NCI-H774 (cell line): ENCODE results near the gene BAX.

Source experiments
- DNase-seq: peaks from one replicate; lab custom pipeline; 2025; lab: John Stamatoyannopoulos, UW

BAX gene

DNA sequence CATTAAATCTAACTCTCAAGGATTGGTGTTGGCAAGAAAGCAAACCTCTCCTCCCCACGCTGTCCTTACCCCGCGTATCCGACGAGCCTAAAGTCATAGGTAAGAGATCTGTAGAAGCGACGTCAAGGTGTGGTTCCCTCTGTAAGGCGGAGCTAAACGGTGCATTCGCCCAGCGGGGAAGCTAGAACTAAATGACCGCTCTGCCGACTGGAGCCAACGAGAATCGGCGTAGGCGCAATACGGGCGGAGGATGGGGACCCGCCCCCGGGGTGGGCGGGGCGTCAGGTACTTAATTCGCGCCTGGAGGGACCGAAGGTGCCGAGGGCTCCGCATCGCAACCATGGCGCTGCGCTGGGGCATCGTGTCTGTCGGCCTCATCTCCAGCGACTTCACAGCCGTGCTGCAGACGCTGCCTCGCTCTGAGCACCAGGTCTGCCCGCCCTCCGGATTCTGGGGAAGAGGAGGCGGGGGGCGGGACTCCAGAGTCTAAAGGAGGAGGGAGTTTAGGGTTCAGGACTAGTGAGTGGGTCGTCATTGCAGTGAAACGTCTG lies 21.2 kb upstream of the BAX start, which contains the start of gene DHDH:
Gene DHDH (plus strand): TSS at position 318 of the 551 bp plus-strand sequence. CDS start 23 bp downstream, at position 341.
- DNase-seq: peak; percentile 90

DNA sequence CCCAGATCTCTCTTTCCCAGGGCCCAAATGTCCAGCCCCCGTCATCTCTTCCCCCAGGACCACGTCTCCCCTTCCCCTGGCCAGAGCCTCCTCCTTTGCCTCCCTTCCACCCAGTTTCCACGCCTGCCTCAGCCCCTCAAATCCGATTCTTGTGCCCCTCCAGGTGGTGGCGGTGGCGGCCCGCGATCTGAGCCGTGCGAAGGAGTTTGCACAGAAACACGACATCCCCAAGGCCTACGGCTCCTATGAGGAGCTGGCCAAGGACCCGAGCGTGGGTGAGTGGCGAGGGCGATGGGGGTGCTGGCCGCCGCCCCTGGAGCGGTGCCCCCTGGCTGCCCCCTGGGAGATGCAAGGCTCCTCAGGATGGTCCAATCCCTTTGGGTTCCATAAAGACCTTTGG lies 19.8 kb upstream of the BAX start:
- DNase-seq: no peak

DNA sequence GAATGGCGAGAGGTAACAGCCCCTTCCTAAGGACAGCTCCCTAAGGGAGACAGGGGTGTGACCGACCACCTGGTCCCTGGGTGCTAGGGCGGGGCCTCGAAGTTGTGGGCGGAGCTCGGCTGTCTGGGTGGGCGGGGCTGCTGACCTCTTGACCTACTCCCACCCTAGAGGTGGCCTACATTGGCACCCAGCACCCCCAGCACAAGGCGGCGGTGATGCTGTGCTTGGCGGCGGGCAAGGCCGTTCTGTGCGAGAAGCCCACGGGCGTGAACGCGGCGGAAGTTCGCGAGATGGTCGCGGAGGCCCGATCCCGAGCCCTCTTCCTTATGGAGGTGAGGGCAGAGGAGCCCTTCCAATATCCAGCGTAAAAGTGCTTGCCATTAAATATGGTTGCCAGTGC lies 18.8 kb upstream of the BAX start:
- DNase-seq: no peak

DNA sequence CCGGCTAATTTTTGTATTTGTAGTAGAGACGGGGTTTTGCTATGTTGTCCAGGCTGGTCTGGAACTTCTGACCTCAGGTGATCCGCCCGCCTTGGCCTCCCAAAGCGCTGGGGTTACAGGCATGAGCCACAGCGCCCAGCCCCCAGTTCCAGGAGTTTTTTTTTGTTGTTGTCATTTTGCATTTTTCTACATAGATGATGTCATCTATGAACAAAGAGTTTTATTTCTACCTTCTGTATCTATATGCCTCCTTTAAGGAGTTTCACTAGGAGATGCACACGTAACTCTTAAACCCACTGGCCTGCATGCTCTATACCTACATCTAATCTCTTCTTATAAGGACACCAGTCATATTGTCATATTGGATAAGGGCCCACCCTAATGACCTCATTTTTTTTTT lies 16.4 kb upstream of the BAX start:
- no peak for DNase-seq

DNA sequence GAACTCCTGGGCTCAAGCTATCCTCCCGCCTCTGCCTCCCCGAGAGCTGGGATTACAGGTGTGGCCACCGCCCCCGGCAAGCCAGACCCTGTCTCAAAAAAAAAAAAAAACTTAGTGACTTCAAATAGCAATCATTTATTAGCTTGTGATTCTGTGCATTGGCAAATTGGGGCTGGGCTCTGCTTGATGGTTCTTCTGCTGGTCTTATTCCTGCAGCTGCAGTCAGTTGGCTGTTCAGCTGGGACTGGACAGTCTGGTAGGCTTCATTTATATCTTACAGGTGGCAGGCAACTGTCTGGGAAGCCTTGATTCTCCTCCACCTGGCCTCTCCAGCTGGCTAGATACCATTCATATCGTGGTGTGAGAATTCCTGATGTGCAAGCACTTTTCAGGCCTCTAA lies 13.8 kb upstream of the BAX start:
- no peak for DNase-seq

DNA sequence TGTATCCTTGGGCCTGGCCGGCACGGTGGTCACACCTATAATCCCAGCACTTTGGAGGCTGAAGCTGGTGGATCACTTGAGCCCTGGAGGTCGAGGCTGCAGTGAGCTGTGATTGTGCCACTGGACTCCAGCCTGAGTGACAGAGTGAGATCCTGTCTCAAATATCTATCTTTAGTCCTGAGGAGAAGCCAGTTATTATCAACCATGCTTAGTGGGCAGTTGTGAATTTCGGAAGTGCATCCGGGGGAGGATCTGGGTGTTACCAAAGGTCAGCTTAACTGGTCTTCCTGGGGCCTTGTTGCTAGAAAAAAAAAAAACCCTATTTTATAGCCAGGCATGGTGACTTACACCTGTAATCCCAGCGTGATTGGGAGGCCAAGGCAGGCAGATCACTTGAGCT lies 11.6 kb upstream of the BAX start:
- DNase-seq: no peak

DNA sequence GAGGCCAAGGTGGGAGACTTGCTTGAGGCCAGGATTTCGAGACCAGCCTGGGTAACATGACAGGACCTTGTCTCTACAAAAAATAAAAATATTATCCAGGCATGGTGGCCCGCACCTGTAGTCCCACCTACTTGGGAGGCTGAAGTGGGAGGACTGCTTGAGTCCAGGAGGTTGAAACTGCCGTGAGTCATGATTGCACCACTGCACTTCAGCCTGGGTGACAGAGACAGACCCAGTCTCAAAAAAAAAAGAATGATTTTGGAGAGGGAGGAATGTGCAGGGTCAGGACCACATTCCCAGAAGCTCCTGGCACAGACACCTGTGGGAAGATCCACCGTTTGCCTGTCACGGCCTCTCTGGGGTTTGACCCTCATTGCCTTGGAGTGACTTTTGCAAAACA lies 9.3 kb upstream of the BAX start:
- no peak for DNase-seq

DNA sequence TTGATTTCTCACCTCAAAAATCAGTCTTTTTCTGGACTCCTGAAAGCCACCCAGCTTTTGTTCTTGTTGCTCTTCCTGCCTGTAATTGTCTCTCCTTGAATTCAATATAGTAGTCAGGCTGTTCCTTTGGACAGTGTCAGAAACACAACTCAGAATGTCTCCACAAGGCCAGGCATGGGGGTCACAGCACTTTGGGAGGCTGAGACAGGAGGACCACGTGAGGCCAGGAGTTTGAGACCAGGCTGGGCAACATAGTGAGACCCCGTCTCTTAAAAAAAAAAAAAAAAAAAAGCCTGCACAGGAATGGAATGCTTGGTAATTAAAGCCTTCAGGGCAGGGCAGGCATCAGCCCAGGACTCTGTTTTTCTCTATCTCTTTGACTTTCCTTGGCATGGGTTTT lies 8.9 kb upstream of the BAX start:
- DNase-seq: no peak

DNA sequence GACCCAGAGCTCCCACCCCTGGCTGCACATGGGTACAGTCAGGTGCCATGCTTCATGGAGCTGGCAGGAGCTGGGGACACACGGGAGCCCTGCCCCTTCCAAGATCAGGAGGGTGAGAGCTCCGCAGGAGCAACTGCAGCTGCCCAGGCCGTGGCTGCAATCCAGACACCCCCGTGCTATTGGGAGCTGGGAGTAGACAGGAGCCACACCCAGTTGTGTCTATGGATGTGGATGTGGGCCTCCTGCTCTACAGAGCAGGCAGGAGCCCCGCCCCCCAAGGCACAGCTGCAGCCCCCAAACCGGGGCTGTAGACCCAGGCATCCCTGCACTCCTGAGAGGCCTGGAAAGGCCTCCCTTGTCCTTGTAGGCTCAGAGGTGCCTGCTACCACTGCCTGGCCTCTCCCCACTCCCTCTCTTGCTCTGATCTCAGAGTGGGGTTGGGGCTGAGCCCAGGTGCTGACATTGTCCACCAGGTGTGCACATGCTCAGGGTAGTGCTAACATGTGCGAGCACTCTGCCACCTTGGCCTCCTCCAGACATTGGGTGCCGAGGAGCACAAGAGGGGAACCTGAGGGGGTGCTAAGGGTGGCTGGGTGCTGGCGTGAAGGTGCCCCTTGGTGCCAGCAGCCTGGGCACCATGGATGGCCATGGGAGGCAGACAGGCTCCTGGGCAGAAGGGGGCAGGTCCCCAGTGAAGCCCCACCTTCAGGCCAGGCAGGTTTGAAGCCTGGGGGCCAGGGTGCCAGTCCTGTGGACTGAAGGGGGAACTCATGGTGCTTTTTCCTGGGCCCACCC lies 8.0 kb upstream of the BAX start:
- DNase-seq: no peak

DNA sequence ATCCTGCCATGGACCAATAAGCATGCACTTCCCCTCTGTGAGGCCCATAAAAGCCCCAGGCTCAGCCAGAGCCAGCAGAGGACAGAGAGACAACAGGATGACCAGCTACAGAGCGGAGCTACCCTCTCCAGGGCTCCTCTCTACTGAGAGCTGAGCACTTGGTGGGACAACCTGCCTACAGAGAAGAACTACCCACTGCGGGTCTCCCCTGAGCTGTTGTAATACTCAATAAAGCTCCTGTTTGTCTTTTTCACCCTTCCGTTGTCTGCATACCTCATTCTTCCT lies 7.5 kb upstream of the BAX start:
- DNase-seq: no peak

DNA sequence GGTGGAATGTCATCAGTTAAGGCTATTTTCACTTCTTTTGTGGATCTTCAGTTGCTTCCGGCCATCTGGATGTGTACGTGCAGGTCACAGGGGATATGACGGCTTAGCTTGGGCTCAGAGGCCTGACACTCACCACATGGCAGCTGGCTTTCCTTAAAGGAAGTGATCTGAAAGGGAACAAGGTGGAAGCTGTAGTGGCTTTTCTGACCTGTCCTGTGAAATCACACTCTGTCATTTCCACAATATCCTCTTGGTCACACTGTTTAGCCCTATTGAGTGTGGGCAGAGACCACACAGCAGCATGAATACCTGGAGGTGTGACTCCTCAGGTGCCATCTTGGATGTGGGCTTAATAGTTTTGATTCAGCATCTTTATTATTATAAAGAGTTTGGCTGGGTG lies 4.5 kb upstream of the BAX start:
- no peak for DNase-seq

DNA sequence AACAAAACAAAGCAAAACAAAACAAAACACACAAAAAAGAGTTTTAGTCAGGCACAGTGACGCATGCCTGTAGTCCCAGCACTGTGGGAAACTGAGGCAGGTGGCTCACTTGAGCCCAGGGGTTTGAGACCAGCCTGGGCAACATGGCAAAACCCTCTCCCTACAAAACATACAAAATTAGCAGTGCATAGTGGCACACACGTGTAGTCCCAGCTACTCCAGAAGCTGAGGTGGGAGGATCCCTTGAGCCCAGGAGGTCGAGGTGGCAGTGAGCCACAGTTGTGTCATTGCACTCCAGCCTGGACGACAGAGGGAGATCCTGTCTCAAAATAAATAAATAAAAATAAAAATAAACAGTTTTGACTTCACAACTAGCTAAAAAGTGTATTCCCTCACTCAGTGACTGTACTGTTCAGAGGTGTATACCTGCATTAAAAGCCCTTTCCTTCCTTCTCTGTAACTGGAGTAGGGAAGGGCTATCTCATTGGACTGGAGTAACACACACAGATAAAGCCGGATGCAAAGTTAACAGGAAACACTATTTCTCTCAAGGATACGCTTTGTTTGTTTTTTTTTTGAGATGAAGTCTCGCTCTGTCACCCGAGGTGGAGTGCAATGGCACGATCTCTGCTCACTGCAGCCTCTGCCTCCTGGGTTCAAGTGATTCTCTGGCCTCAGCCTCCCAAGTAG lies 3.7 kb upstream of the BAX start:
- no peak for DNase-seq

DNA sequence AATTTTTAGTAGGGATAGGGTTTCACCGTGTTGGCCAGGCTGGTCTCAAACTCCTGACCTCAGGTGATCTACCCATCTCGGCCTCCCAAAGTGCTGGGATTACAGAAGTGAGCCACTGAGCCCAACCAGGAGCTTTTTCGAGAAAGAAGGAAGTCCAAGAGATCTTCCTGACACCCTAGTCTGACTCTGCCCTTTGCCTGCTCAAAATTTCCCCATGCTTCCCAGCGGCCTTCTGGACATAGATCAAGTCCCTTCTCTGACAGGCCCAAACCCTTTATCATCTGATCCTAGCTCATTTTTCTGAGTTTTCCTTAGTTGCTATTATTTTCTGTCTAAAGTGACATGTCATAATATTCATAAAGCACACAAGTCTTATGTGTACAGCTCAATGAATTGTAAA lies 1.5 kb upstream of the BAX start:
- no peak for DNase-seq

DNA sequence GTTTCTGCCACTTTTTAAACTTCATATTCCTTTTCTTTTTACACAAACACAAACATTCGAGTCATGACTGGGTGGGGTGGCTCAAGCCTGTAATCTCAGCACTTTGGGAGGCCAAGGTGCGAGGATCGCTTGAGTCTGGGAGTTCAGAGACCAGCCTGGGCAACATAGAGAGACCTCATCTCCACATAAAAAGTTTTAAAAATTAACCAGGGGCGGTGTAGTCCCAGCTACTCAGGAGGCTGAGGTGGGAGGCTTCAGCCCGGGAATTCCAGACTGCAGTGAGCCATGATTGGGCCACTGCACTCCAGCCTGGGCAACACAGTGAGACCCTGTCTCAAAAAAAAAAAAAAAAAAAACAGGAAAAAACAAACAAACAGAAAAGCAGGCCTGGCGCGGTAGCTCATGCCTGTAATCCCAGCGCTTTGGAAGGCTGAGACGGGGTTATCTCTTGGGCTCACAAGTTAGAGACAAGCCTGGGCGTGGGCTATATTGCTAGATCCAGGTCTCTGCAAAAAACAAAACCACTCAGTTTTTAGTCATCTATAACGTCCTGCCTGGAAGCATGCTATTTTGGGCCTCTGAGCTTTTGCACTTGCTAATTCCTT lies 583 bp upstream of the BAX start:
- no peak for DNase-seq

DNA sequence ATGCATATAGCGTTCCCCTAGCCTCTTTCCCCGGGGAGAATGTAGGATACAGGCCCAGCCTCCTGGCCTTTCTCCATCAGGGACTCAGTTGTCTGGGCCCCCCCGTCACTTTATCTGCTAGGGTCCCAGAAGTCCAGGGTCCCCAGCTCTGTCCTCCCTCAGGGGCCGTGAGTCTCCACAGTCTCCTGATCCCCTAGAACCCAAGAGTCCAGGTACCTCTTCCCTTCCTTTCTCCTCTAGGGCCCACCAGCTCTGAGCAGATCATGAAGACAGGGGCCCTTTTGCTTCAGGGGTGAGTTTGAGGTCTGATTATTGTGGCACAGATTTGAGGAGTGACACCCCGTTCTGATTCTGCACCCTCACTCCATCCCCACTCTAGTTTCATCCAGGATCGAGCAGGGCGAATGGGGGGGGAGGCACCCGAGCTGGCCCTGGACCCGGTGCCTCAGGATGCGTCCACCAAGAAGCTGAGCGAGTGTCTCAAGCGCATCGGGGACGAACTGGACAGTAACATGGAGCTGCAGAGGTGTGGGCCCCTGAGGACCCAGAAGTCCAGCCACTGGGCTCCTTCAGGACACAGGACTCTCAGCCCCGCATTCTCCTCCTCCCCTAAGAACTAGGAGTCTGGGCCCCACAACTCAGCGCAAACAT lies 758 bp downstream of the BAX start:
- no peak for DNase-seq

DNA sequence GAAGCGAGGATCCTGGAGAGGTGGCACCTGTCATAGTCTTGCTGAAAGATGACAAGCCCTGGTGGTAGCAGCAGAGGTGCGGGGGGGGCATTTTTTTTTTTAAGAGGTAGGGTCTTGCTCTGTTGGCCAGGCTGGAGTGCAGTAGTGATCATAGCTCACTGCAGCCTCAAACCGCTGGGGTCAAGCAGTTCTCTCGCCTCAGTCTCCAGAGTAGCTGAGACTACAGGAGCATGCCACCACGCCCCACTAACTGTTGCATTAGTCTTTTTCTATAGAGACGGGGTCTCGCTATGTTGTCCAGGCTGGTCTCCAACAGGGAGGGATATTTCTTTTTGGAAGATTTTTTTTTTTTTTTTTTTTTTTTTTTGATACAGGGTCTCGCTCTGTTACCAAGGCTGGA lies 3.3 kb downstream of the BAX start:
- no peak for DNase-seq

DNA sequence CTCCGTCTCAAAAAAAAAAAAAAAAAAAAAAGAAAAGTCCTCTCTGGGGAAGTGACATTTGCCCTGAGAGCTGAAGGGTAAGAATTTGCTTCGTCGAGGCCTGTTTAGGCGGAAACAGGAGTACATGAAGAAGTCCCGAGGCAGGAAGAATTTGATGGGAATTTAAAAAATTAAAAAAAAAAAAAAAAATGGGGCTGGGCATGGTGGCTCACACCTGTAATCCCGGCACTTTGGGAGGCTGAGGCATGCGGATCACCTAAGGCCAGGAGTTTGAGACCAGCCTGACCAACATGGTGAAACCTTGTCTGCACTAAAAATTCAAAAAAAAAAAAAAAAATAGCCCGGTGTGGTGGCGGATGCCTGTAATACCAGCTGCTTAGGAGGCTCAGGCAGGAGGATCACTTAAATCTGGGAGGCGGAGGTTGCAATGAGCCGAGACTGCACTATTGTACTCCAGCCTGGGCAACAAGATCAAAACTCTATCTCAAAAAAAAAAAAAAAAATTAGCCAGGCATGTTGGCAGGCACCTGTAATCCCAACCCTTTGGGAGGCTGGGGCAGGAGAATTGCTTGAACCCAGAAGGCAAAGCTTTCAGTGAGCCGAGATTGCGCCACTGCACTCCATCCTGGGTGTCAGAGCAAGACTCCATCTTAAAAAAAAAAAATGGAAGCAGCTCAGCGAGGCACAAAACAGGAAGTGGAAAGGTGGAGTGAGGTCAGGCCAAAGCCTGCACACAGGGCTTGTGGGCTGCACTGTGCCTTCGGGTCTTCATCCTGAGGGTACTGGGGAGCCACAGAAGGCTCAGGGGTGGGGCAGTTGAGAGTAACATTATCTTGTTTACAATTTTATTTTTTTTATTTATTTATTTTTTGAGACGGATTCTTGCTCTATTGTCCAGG lies 4.9 kb downstream of the BAX start:
- DNase-seq: no peak

DNA sequence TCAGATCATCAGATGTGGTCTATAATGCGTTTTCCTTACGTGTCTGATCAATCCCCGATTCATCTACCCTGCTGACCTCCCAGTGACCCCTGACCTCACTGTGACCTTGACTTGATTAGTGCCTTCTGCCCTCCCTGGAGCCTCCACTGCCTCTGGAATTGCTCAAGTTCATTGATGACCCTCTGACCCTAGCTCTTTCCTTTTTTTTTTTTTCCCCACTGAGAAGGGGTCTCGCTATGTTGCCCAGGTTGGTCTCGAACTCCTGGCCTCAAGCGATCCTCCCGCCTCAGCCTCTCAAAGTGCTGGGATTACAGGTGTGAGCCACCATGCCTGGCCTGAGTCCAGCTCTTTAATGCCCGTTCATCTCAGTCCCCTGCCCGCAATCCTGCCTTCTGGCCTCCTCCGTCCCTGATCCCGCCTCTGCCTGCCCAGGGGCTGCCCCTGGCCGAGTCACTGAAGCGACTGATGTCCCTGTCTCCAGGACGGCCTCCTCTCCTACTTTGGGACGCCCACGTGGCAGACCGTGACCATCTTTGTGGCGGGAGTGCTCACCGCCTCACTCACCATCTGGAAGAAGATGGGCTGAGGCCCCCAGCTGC lies 6.5 kb downstream of the BAX start:
- DNase-seq: no peak

DNA sequence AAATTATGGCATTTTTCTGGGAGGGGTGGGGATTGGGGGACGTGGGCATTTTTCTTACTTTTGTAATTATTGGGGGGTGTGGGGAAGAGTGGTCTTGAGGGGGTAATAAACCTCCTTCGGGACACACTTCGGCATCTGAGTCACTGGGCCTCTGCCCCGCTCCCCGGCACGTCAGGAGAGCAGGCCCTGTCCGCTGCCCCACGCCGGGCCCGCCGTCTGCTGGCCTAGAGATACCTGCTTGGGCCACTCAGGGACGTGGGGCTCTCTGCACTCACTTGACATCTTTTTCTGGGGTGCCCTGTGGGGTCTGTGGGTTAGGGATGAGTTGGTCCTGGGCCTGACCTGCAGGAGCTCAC lies 7.0 kb downstream of the BAX start:
- no peak for DNase-seq

DNA sequence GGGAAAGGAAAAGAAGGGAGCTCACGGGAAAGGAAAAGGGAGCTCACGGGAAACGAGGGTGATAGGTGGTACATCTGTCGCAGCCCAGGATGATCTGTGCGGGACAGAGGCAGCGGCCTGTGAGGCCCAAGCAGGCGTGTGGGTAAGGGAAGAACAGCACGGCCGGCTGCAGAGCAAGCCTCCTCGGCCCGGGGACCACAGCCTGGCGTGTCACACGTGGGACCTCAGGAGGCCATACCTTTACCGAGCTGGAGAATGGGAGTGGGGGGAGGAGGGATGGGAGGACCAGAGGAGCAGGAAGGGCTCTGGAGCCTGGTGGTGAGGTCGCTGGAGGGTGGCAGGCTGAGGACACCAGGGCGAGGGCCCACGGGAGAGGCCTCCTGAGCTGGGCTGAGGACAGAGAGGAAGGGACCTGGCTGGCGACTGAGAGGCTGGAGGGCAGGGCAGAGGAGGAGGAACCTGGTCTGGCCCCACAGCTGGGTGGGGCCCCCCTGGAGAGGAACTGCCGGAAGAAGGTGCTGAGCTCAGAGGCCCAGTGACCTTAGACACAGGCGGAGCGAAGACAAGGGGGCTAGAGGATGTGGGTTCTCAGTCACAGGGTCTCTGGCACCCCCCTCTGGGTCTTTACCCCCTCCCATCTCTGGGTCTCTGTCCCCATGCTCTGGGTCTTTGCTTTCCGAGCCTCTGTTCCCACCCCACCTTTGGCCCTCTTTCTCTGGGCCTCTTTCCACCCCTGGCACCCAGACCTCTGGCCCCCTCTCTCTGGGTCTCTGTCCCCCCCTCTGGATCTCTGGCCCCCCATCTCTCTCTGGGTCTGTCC lies 7.6 kb downstream of the BAX start:
- DNase-seq: no peak

DNA sequence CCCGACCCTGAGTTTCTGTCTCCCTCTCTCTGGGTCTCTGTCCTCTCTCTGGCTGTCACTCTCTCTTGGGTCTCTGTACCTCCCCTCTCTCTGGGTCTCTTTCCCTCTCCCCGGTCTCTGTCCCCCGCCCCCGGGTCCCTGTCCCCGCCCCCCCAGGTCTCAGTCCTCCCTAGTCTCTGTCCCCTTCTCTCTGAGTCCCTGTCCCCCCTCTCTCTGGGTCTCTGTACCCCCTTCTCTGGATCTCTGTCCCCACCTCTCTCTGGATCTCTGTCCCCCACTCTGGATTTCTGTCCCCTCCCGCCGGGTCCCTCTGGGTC lies 8.1 kb downstream of the BAX start:
- DNase-seq: no peak
